ENCODE data around the gene COL4A1.

COL4A1 gene

GRCh38 chr13:110341445-110342244 is 34.7 kb upstream of the COL4A1 start:
- no peak for DNase-seq (ENCODE audit: low read depth in 2 of 2, low spot score in 1 of 2)

- peak; percentile 3 to 14 for DNase-seq (ENCODE audit: low read depth in 2 of 2, low spot score in 1 of 2)
These were observed 34.0 kb upstream of the COL4A1 start for GRCh38 chr13:110340812-110341444.

DNA sequence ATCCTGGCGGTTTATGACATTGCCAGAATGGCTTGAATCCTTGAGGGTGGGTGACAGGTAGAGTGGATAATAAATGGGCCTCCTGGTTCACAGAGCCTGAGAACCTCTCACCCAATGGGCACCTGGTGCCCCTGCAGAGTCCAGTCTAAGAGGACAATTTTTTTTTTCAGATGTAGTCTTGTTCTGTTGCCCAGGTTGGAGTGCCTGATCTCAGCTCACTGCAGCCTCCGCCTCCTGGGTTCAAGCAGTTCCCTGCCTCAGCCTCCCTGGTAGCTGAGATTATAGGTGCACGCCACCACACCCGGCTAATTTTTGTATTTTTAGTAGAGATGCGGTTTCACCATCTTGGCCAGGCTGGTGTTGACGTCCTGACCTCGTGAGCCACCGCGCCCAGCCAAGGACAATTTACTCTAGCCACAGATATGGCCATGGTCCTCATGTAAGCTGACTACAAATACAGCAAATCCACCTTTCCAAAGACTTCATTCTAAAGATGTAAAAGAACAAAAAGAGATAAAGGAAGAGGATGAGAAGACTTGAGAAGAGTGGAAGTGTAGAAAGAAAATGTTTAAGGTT is 33.1 kb upstream of the COL4A1 start:
- DNase-seq (ENCODE audit: low read depth in 2 of 2, low spot score in 1 of 2), result no peak

DNA sequence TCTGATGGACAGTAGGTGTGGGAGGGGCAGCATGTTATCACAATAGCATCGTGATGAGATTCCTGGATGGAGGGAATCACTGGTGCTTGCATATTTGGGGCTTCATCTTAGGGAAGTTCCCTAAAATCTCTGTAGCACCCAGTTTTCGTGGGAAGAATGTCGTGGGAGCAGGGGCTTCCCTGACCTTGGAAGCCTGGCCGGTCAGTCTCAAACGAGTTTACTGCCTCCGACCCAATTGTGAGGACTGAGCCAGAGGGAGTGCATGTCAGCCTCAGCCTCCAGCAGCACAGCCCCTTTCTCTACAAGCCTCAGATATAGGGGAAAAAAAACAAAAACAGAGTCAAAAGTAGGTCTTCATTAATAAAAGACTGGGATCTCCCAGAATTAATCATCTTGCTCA is 32.3 kb upstream of the COL4A1 start:
- no peak for DNase-seq (ENCODE audit: low read depth in 2 of 2, low spot score in 1 of 2)

GRCh38 chr13:110338441-110339101 is 31.6 kb upstream of the COL4A1 start:
- DNase-seq (ENCODE audit: low read depth in 2 of 2, low spot score in 1 of 2), result no peak

GRCh38 chr13:110337247-110337646 is 30.3 kb upstream of the COL4A1 start:
- no peak for DNase-seq (ENCODE audit: low read depth in 2 of 2, low spot score in 1 of 2)

- DNase-seq (ENCODE audit: low read depth in 2 of 2, low spot score in 1 of 2), result no peak
These were observed 29.7 kb upstream of the COL4A1 start for GRCh38 chr13:110336681-110337080.

- no peak for DNase-seq (ENCODE audit: low read depth in 2 of 2, low spot score in 1 of 2)
These were observed 29.2 kb upstream of the COL4A1 start for GRCh38 chr13:110336108-110336507.

DNA sequence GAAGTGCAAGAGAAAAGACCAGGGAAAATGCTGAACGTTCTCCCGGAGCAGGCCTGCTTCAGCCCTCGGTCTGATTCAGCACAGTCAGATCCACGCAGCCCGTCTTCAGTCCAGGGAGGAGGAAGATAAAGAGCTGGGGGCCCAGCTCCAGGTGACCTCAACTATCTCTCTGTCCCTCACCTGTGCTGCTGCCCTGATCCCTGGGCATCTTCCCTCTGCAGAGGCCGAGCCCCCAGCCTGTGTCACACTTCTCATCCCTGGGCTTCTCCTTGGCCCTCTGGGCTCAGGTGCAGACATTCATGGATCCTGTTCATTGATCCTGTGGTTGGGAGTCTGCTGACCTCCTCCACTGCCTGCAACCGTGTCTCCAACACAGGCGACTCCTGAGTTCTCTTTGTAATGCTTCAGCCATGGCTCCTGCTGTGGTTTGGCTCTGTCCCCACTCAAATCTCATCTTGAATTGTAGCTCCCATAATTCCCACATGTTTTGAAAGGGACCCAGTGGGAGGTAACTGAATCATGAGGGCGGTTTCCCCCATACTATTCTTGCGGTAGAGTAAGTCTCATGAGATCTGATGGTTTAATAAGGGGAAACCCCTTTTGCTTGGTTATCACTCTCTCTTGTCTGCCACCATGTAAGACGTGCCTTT is 28.0 kb upstream of the COL4A1 start:
- DNase-seq (ENCODE audit: low read depth in 2 of 2, low spot score in 1 of 2), result no peak

DNA sequence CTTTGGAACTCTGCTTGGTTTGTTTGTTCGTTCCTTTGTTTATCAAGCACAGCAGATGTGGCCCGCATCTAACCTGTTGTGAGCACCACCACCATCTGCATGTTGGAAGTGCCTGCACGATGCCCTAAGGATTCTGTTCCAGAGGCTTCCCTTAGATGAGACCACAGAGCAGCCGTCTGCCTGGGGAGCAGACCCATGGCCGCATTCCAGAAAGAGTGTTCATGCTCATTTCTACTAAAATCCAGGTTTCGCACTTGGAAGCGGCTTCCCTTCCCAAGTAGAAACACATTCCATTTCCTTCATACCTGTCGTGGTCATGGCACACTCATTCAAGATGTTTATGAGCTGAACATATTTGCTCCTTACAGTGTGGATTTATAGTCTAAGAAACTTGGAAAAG is 27.3 kb upstream of the COL4A1 start:
- DNase-seq (ENCODE audit: low read depth in 2 of 2, low spot score in 1 of 2), result no peak

DNA sequence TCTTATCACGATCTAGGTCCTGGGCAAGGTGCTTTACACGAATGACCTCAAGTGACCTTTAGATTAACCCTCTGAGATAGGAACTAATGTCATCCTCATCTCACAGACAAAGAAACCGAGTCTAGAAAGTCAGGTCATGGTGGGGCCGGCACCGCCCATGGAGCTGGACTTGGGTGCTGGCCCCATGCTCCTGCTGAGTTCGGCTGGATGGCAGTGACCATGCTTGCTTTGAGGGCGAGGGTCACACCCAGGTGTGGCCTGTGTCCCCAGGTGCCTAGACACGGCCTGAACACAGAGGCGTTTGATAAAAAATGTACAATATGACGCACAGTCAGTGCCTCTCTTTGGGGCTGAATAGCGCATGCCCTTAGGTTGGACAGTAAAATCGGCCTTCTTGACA is 26.9 kb upstream of the COL4A1 start:
- DNase-seq (ENCODE audit: low read depth in 2 of 2, low spot score in 1 of 2), result no peak

DNA sequence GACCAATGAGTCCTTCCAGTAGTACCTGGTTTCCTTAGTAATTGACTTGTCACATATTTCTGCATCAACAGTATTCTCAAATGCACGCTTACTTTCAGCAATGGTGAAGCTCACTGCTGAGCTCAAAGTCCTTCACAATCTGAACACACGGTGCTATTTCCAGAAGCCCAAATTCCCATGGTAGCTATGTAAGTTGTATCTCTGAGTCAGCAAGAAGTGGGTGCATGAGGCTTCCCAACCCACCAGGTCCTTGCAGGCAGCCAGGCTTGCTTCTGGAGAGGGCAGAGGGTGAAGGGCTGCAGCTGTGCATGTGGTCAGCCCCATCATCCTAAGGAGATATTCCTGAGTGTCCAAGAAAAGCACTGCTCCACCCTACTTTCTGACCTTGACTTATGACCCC is 25.8 kb upstream of the COL4A1 start:
- no peak for DNase-seq (ENCODE audit: low read depth in 2 of 2, low spot score in 1 of 2)

DNA sequence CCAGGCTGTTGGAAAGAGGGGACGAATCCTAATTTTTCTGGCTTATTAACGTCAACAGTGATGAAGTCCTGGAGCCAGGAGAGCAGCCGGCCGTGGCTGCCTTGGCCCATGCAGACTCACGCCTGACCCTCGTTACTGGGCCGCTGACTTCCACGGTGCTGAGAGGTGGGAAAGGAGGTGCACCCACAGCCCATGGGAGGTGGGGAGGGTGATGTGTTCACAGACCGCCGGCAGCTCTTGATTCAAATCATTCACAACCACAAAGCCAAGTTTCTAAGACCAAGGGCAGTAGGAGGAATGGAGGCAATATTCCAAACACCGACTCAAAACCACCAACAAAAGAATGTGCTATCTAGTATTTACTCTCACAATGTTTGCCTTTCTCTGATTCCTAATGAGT is 24.4 kb upstream of the COL4A1 start:
- no peak for DNase-seq (ENCODE audit: low read depth in 2 of 2, low spot score in 1 of 2)

GRCh38 chr13:110330491-110331011 is 23.6 kb upstream of the COL4A1 start:
- DNase-seq (ENCODE audit: low read depth in 2 of 2, low spot score in 1 of 2), result no peak

GRCh38 chr13:110329798-110330461 is 23.0 kb upstream of the COL4A1 start:
- no peak for DNase-seq (ENCODE audit: low read depth in 2 of 2, low spot score in 1 of 2)

DNA sequence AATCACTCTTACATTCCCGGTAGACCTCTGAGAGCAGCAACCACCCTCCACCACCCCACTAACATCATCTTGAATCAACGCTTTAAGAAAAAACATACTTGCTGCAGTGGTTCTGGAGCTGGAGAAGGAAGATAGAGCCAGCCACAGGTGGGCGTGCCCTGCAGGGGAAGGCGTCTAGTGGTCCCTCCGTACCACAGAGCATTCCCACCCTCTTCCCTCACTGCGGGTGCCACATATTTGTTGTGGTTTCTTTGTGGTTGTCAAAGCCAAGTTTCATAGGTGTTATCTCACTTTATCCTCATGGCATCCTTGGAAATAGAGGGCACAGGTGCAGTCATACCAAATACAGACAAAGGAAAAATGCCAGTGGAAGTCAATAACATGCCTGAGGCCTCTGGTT is 22.3 kb upstream of the COL4A1 start:
- no peak for DNase-seq (ENCODE audit: low read depth in 2 of 2, low spot score in 1 of 2)

- DNase-seq (ENCODE audit: low read depth in 2 of 2, low spot score in 1 of 2), result no peak
These were observed 21.6 kb upstream of the COL4A1 start for GRCh38 chr13:110328573-110328972.

GRCh38 chr13:110327051-110327721 is 20.2 kb upstream of the COL4A1 start:
- DNase-seq (ENCODE audit: low read depth in 2 of 2, low spot score in 1 of 2), result no peak

DNA sequence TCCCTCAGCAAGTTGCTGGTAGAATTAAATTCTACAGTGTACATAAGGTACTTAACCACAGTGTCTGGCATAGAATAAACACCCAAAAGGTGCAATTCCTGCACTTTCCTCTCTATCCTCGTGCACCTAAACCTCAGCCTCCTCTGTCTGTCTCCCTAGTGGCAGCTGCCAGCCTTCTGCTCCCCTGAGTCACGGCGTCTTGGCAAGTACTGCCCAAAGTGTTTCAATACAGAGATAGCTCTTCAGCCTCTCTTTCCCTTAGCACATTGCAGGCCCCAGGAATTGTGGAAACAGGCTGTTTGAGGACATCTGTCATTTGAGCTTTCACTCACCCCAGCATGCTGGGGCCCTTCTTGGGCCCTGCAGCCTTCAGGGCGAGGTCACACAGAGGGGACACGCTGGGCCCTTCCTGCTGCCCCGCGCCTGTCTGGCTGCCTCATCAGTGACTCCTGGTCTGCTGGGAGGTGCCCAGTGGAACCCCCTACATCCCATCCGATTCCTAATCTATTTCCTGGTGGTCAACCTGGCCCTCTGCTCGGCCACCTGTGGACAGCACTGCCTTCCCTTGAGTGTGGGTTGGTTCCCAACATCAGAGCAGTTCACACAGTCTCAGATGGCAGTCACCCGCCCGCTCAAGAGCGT is 19.4 kb upstream of the COL4A1 start:
- no peak for DNase-seq (ENCODE audit: low read depth in 2 of 2, low spot score in 1 of 2)
